Limb (tissue), 2 donors: Measurements from ENCODE around the gene PPP2R5C.

Experiments
- DNase-seq, 2 donors: peaks; one replicate each; pipeline ENCODE4 v3.0.0-alpha.2; 2016; ENCODE audit errors: extremely low spot score in 2 of 2

The PPP2R5C gene

GRCh38 chr14:101754893-101755292, 6.6 kb upstream of the PPP2R5C start:
- DNase-seq = no peak

GRCh38 chr14:101755591-101756324, 5.8 kb upstream of the PPP2R5C start:
- no peak for DNase-seq

- no peak for DNase-seq
These were observed 4.3 kb upstream of the PPP2R5C start for GRCh38 chr14:101757064-101757838.

- DNase-seq = no peak
These were observed 3.7 kb upstream of the PPP2R5C start for GRCh38 chr14:101757839-101758211.

- DNase-seq = no peak
These were observed 2.5 kb upstream of the PPP2R5C start for GRCh38 chr14:101758913-101759593.

- peak; percentile 99 to 100 for DNase-seq
These were observed 1.1 kb upstream of the PPP2R5C start for GRCh38 chr14:101760138-101761011.

- DNase-seq = peak in 1 of 2 donors; percentile 73
These were observed 496 bp downstream of the PPP2R5C start for GRCh38 chr14:101761881-101762529.

- no peak for DNase-seq
These were observed 1.1 kb downstream of the PPP2R5C start for GRCh38 chr14:101762530-101763101.

- DNase-seq = no peak
These were observed 2.6 kb downstream of the PPP2R5C start for GRCh38 chr14:101763941-101764709.

- no peak for DNase-seq
These were observed 6.3 kb downstream of the PPP2R5C start for GRCh38 chr14:101767618-101768362.

GRCh38 chr14:101770183-101770582, 8.7 kb downstream of the PPP2R5C start:
- no peak for DNase-seq

- DNase-seq = no peak
These were observed 11.3 kb downstream of the PPP2R5C start for GRCh38 chr14:101772770-101773169.

- DNase-seq = no peak
These were observed 11.9 kb downstream of the PPP2R5C start for GRCh38 chr14:101773378-101773777.

GRCh38 chr14:101774006-101774795, 12.7 kb downstream of the PPP2R5C start:
- no peak for DNase-seq

- no peak for DNase-seq
These were observed 13.3 kb downstream of the PPP2R5C start for GRCh38 chr14:101774814-101775213.

GRCh38 chr14:101775826-101776225, 14.3 kb downstream of the PPP2R5C start:
- DNase-seq = no peak

GRCh38 chr14:101776344-101776743, 14.8 kb downstream of the PPP2R5C start:
- no peak for DNase-seq

- DNase-seq = no peak
These were observed 18.9 kb downstream of the PPP2R5C start for GRCh38 chr14:101780390-101780789.
